Right lung (tissue), 5 donors: ENCODE results near the gene NOTCH3. TPM values are rescaled to one million over a fixed set of nuclear protein-coding genes. Genes with fewer than 3 reads are reported as not detected.

Experiments used
- DNase-seq, 2 donors: peaks; one replicate each; pipeline ENCODE4 v3.0.0-alpha.2; 2013
- polyA plus RNA-seq, 5 donors: library from polyadenylated mRNA; unstranded; fragments of 120-200 nt; gene quantifications; one replicate each; pipeline versions ENCODE4 v1.2.1 to v1.2.3, GENCODE V29; 2013; ENCODE audit warnings: inconsistent platforms in 1 of 5, low replicate concordance in 1 of 5; ENCODE audit not compliant: insufficient read length in 5 of 5, insufficient read depth in 1 of 5

Gene NOTCH3
- polyA plus RNA-seq, 5 donors, result 70.8 to 127 (median 92.1) TPM

GRCh38 chr19:15197942-15198341 is 2.9 kb downstream of the NOTCH3 start:
- no peak for DNase-seq

- DNase-seq, result no peak
Measured at GRCh38 chr19:15197275-15197941, 3.4 kb downstream of the NOTCH3 start.

- no peak for DNase-seq
Measured at GRCh38 chr19:15196360-15197005, 4.3 kb downstream of the NOTCH3 start.

GRCh38 chr19:15195371-15196334 is 5.1 kb downstream of the NOTCH3 start:
- DNase-seq, result peak; percentile 65 to 76

- no peak for DNase-seq
Measured at GRCh38 chr19:15194938-15195337, 5.9 kb downstream of the NOTCH3 start.

- DNase-seq, result no peak
Measured at GRCh38 chr19:15191982-15192381, 8.8 kb downstream of the NOTCH3 start.

- no peak for DNase-seq
Measured at GRCh38 chr19:15191514-15191913, 9.3 kb downstream of the NOTCH3 start.

- DNase-seq, result no peak
Measured at GRCh38 chr19:15188851-15189250, 11.9 kb downstream of the NOTCH3 start.

GRCh38 chr19:15187026-15188007 is 13.5 kb downstream of the NOTCH3 start:
- no peak for DNase-seq

- DNase-seq, result no peak
Measured at GRCh38 chr19:15185188-15185587, 15.6 kb downstream of the NOTCH3 start.

GRCh38 chr19:15184776-15185175 is 16.0 kb downstream of the NOTCH3 start:
- no peak for DNase-seq

- no peak for DNase-seq
Measured at GRCh38 chr19:15181394-15181793, 19.4 kb downstream of the NOTCH3 start.

GRCh38 chr19:15180451-15181390 is 20.1 kb downstream of the NOTCH3 start:
- no peak for DNase-seq

GRCh38 chr19:15178629-15179308 is 22.0 kb downstream of the NOTCH3 start:
- no peak for DNase-seq

GRCh38 chr19:15177269-15178116 is 23.3 kb downstream of the NOTCH3 start:
- peak; percentile 77 to 83 for DNase-seq

- no peak for DNase-seq
Measured at GRCh38 chr19:15175609-15176008, 25.2 kb downstream of the NOTCH3 start.

- DNase-seq, result no peak
Measured at GRCh38 chr19:15173746-15174404, 26.9 kb downstream of the NOTCH3 start.

GRCh38 chr19:15170345-15170744 is 30.4 kb downstream of the NOTCH3 start:
- DNase-seq, result no peak
